ENCODE measurements around the gene ITGB1BP1. TPM values are rescaled to one million over a fixed set of nuclear protein-coding genes. Genes with fewer than 3 reads are reported as not detected.
A peak's percentile ranks its signal among the peaks of the same experiment; 100 is the strongest.

ITGB1BP1 gene
- total RNA-seq, 1 experiment from 2014 or later, result 32.7 TPM

DNA sequence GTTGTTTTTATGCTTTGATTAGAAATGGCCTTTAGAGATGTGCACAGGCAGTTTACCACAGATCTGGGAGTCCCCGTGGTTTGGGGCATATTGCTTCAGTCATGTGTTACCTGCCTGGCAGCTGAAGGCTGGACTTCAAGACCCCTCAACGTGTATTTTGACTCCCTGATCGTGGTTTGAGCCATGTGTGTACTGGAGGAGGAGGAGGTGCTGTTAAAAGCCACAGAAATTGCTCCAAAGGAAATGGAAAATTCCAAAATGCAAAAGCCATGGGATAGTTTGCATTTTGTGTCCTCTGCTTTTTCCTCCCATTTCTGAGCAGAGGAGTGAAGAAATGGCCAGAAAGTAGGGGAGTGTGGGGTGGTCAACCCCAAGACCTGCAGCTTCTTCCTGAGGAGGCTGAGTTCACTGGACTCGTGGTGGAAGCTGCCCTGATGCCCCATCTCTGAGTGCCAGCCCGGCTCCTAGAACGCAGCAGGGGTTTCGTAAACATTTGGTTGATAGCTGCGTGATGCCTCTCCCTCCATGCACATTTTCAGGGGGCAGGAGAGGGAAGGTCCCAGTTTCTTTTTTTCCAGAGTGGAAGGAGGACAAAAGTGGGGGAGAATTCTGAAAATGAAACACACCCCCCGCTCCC is 45.7 kb downstream of the ITGB1BP1 start:
- TF ChIP-seq FOXK1 (CRISPR knock-in tag; IDR thresholded peaks at IDR 0.05) (no peak), ATF1 (CRISPR knock-in tag; IDR thresholded peaks at IDR 0.05) (no peak), ZNF232 (CRISPR knock-in tag; IDR thresholded peaks at IDR 0.05) (no peak), KAT7 (CRISPR knock-in tag; IDR thresholded peaks at IDR 0.05; ENCODE audit: borderline replicate concordance) (no peak), TCF7 (CRISPR knock-in tag; IDR thresholded peaks at IDR 0.05; ENCODE audit: low read depth) (no peak)
- TF ChIP-seq, protein P1, sequence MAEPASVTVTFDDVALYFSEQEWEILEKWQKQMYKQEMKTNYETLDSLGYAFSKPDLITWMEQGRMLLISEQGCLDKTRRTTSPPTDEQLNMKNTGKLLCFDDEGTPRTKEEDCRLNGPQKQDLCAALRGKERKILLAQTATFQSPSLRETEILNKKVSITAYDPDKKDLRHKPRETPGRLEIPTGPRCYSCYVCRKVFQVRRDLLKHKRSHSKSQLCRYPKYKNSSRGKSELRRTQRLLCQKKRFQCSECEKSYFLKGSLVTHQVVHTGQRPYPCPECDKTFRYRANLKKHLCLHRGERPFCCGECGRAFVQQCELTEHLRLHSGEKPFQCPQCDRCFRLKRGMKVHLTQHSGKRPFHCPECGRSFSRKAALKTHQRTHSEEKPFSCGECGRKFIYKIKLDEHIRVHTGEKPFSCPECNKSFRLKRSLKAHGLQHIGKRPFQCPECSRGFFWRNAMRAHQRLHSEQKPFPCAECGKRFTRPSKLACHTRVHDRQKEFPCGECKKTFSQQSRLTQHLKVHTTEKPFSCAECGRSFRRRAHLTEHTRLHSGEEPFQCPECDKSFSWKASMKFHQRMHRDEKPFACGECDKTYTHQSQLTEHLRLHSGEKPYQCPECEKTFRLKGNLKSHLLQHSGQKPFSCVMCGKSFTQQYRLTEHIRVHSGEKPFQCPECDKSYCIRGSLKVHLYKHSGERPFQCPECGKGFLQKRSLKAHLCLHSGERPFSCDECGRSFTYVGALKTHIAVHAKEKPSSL (CRISPR knock-in tag; conservative IDR thresholded peaks at IDR 0.05), result no peak
- DNase-seq (ENCODE audit: low spot score), result no peak
- no peaks in the 10 kb centered on the region for H3K27me3 Mint-ChIP-seq (ENCODE audit: low read depth)
- H3K4me3 Mint-ChIP-seq, result no peak overlapping the region
- 0 out of 2 replicates have a peak overlapping the region, but pooled peaks have one; percentile 43 for H3K27ac Mint-ChIP-seq
- no peaks in the 10 kb centered on the region for H3K9me3 Mint-ChIP-seq
- peaks cover 26% of the 10 kb centered on the region for H3K4me1 Mint-ChIP-seq
- ATAC-seq, result no peak
- ChIA-PET POLR2A (no interaction called here), CTCF (interaction anchor here (0.6 to 1.6 kb wide), 3 partner anchors 44 to 238 kb away, joined by 3 to 5 read pairs (median 4); no protein-coding TSS in a partner anchor)
- H3K36me3 Mint-ChIP-seq, result peaks cover 18% of the 10 kb centered on the region

- Mint-ChIP-seq H3K9me3 (no peaks in the 10 kb centered on the region), H3K36me3 (peaks cover 18% of the 10 kb centered on the region), H3K27me3 (ENCODE audit: low read depth) (no peaks in the 10 kb centered on the region), H3K4me1 (peaks cover 26% of the 10 kb centered on the region), H3K4me3 (no peak overlapping the region), H3K27ac (no peak overlapping the region)
- no peak for ATAC-seq
- DNase-seq (ENCODE audit: low spot score), result no peak
- TF ChIP-seq ZNF317 (CRISPR knock-in tag; IDR thresholded peaks at IDR 0.05; ENCODE audit: borderline replicate concordance, low read depth) (no peak), FOXP1 (CRISPR knock-in tag; IDR thresholded peaks at IDR 0.05; ENCODE audit: borderline replicate concordance) (no peak), ZNF121 (CRISPR knock-in tag; IDR thresholded peaks at IDR 0.05) (no peak)
- ChIA-PET CTCF (interaction anchor here (1.1 to 1.4 kb wide), 4 partner anchors 131 to 265 kb away, joined by 3 to 5 read pairs (median 3); no protein-coding TSS in a partner anchor), POLR2A (no interaction called here)
These were observed 47.4 kb downstream of the ITGB1BP1 start for GRCh38 chr2:9375857-9376428.

- POLR2A ChIA-PET, result no interaction called here
- H3K27ac Mint-ChIP-seq, result 0 out of 2 replicates have a peak overlapping the region, but pooled peaks have one; percentile 42
- H3K27me3 Mint-ChIP-seq (ENCODE audit: low read depth), result no peaks in the 10 kb centered on the region
- peaks cover 26% of the 10 kb centered on the region for H3K4me1 Mint-ChIP-seq
- no peaks in the 10 kb centered on the region for H3K9me3 Mint-ChIP-seq
- H3K4me3 Mint-ChIP-seq, result no peak overlapping the region
- DNase-seq (ENCODE audit: low spot score), result no peak
- TF ChIP-seq, protein P2, sequence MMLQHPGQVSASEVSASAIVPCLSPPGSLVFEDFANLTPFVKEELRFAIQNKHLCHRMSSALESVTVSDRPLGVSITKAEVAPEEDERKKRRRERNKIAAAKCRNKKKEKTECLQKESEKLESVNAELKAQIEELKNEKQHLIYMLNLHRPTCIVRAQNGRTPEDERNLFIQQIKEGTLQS (CRISPR knock-in tag; conservative IDR thresholded peaks at IDR 0.05), result no peak
- TF ChIP-seq ZBTB21 (CRISPR knock-in tag; IDR thresholded peaks at IDR 0.05; ENCODE audit: borderline replicate concordance) (no peak), ZNF416 (CRISPR knock-in tag; IDR thresholded peaks at IDR 0.05) (no peak), GRHL2 (CRISPR knock-in tag; IDR thresholded peaks at IDR 0.05; ENCODE audit: insufficient replicate concordance, severe bottlenecking) (no peak), ZNF232 (CRISPR knock-in tag; IDR thresholded peaks at IDR 0.05) (no peak), ZNF263 (CRISPR knock-in tag; IDR thresholded peaks at IDR 0.05; ENCODE audit: low read depth) (no peak)
- TF ChIP-seq, protein P3, sequence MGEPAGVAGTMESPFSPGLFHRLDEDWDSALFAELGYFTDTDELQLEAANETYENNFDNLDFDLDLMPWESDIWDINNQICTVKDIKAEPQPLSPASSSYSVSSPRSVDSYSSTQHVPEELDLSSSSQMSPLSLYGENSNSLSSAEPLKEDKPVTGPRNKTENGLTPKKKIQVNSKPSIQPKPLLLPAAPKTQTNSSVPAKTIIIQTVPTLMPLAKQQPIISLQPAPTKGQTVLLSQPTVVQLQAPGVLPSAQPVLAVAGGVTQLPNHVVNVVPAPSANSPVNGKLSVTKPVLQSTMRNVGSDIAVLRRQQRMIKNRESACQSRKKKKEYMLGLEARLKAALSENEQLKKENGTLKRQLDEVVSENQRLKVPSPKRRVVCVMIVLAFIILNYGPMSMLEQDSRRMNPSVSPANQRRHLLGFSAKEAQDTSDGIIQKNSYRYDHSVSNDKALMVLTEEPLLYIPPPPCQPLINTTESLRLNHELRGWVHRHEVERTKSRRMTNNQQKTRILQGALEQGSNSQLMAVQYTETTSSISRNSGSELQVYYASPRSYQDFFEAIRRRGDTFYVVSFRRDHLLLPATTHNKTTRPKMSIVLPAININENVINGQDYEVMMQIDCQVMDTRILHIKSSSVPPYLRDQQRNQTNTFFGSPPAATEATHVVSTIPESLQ (CRISPR knock-in tag; IDR thresholded peaks at IDR 0.05), result no peak
- TF ChIP-seq, protein P4, sequence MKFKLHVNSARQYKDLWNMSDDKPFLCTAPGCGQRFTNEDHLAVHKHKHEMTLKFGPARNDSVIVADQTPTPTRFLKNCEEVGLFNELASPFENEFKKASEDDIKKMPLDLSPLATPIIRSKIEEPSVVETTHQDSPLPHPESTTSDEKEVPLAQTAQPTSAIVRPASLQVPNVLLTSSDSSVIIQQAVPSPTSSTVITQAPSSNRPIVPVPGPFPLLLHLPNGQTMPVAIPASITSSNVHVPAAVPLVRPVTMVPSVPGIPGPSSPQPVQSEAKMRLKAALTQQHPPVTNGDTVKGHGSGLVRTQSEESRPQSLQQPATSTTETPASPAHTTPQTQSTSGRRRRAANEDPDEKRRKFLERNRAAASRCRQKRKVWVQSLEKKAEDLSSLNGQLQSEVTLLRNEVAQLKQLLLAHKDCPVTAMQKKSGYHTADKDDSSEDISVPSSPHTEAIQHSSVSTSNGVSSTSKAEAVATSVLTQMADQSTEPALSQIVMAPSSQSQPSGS (CRISPR knock-in tag; IDR thresholded peaks at IDR 0.05; ENCODE audit: borderline replicate concordance, low read depth), result no peak
- TF ChIP-seq, protein P5, sequence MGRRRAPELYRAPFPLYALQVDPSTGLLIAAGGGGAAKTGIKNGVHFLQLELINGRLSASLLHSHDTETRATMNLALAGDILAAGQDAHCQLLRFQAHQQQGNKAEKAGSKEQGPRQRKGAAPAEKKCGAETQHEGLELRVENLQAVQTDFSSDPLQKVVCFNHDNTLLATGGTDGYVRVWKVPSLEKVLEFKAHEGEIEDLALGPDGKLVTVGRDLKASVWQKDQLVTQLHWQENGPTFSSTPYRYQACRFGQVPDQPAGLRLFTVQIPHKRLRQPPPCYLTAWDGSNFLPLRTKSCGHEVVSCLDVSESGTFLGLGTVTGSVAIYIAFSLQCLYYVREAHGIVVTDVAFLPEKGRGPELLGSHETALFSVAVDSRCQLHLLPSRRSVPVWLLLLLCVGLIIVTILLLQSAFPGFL (CRISPR knock-in tag; IDR thresholded peaks at IDR 0.05; ENCODE audit: borderline replicate concordance), result no peak
- TF ChIP-seq, protein P6, sequence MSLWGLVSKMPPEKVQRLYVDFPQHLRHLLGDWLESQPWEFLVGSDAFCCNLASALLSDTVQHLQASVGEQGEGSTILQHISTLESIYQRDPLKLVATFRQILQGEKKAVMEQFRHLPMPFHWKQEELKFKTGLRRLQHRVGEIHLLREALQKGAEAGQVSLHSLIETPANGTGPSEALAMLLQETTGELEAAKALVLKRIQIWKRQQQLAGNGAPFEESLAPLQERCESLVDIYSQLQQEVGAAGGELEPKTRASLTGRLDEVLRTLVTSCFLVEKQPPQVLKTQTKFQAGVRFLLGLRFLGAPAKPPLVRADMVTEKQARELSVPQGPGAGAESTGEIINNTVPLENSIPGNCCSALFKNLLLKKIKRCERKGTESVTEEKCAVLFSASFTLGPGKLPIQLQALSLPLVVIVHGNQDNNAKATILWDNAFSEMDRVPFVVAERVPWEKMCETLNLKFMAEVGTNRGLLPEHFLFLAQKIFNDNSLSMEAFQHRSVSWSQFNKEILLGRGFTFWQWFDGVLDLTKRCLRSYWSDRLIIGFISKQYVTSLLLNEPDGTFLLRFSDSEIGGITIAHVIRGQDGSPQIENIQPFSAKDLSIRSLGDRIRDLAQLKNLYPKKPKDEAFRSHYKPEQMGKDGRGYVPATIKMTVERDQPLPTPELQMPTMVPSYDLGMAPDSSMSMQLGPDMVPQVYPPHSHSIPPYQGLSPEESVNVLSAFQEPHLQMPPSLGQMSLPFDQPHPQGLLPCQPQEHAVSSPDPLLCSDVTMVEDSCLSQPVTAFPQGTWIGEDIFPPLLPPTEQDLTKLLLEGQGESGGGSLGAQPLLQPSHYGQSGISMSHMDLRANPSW (CRISPR knock-in tag; conservative IDR thresholded peaks at IDR 0.05; ENCODE audit: low read depth), result no peak
- CTCF ChIA-PET, result interaction anchor here (0.6 kb wide), 1 partner anchor 151 kb away, joined by 4 read pairs; no protein-coding TSS in a partner anchor
- ATAC-seq, result no peak
- H3K36me3 Mint-ChIP-seq, result peaks cover 12% of the 10 kb centered on the region
These were observed 49.1 kb downstream of the ITGB1BP1 start for GRCh38 chr2:9374071-9374730.
